Glutamatergic neuron (in vitro differentiated cells): Measurements from ENCODE around the gene ATF7. TPM values are rescaled to one million over a fixed set of nuclear protein-coding genes. Genes with fewer than 3 reads are reported as not detected.
"Not testable (repeated sequence)": the region's sequence is repeated elsewhere in the genome, so short reads cannot be mapped to it uniquely, and the experiment has no call there.

Experiments used
- DNase-seq: peaks from one replicate; pipeline ENCODE4 v3.0.0; 2022
- H3K27ac Mint-ChIP-seq: one replicate; pipeline ENCODE4 v1.8.0; 2020; ENCODE audit warnings: mild to moderate bottlenecking, mixed read lengths, inconsistent platforms; ENCODE audit not compliant: unreplicated experiment
- H3K27me3 Mint-ChIP-seq: one replicate; pipeline ENCODE4 v1.8.0; 2020; ENCODE audit warnings: mild to moderate bottlenecking, moderate library complexity, mixed read lengths, inconsistent platforms; ENCODE audit not compliant: unreplicated experiment
- H3K36me3 Mint-ChIP-seq: one replicate; pipeline ENCODE4 v1.8.0; 2020; ENCODE audit warnings: mild to moderate bottlenecking, mixed read lengths, inconsistent platforms; ENCODE audit not compliant: unreplicated experiment
- H3K4me1 Mint-ChIP-seq: one replicate; pipeline ENCODE4 v1.8.0; 2020; ENCODE audit warnings: mild to moderate bottlenecking, low read depth, mixed read lengths, inconsistent platforms; ENCODE audit not compliant: unreplicated experiment
- H3K4me3 Mint-ChIP-seq: one replicate; pipeline ENCODE4 v1.8.0; 2020; ENCODE audit warnings: mild to moderate bottlenecking, mixed read lengths, inconsistent platforms; ENCODE audit not compliant: unreplicated experiment
- H3K9me3 Mint-ChIP-seq: one replicate; pipeline ENCODE4 v1.8.0; 2020; ENCODE audit warnings: mild to moderate bottlenecking, moderate library complexity, mixed read lengths, inconsistent platforms; ENCODE audit not compliant: unreplicated experiment
- CTCF ChIP-seq: fragments of 200-600 bp; sonication (generic); IDR thresholded peaks from one replicate; pipeline ENCODE4 v1.5.0; 2021; ENCODE audit not compliant: partially characterized antibody, unreplicated experiment
- total RNA-seq: library from RNA; stranded (reverse); fragmentation: NEBNext Ultra II Directional; extraction: Animal tissue kit (Norgen Biotek cat#: 25700); gene quantifications from one replicate; pipeline ENCODE4 v1.2.1, GENCODE V29; 2021; ENCODE audit not compliant: unreplicated experiment

The ATF7 gene
- total RNA-seq, 1 donor from 2014 or later: 36.0 TPM

- H3K27ac Mint-ChIP-seq: no peak overlapping the region
- peaks cover 2% of the 10 kb centered on the region for H3K27me3 Mint-ChIP-seq
- no peaks in the 10 kb centered on the region for H3K9me3 Mint-ChIP-seq
- no peak for DNase-seq
- TF ChIP-seq CTCF: no peak
- H3K4me3 Mint-ChIP-seq: no peak overlapping the region
- no peaks in the 10 kb centered on the region for H3K4me1 Mint-ChIP-seq
- no peaks in the 10 kb centered on the region for H3K36me3 Mint-ChIP-seq
These were observed 9.2 kb downstream of the ATF7 start for GRCh38 chr12:53616950-53617349.

- Mint-ChIP-seq H3K9me3 (no peaks in the 10 kb centered on the region), H3K4me3 (no peak overlapping the region), H3K27me3 (peaks cover 2% of the 10 kb centered on the region), H3K4me1 (no peaks in the 10 kb centered on the region), H3K27ac (no peak overlapping the region), H3K36me3 (no peaks in the 10 kb centered on the region)
- DNase-seq: no peak
- no peak for TF ChIP-seq CTCF
These were observed 12.4 kb downstream of the ATF7 start for GRCh38 chr12:53613821-53614220.

GRCh38 chr12:53612978-53613377, 13.2 kb downstream of the ATF7 start:
- no peaks in the 10 kb centered on the region for H3K4me1 Mint-ChIP-seq
- H3K27me3 Mint-ChIP-seq: peaks cover 2% of the 10 kb centered on the region
- no peaks in the 10 kb centered on the region for H3K9me3 Mint-ChIP-seq
- no peak overlapping the region for H3K4me3 Mint-ChIP-seq
- H3K36me3 Mint-ChIP-seq: no peaks in the 10 kb centered on the region
- no peak for DNase-seq
- no peak for TF ChIP-seq CTCF
- no peak overlapping the region for H3K27ac Mint-ChIP-seq

GRCh38 chr12:53611304-53611703, 14.9 kb downstream of the ATF7 start:
- DNase-seq: no peak
- Mint-ChIP-seq H3K27me3 (peaks cover 2% of the 10 kb centered on the region), H3K4me3 (no peak overlapping the region), H3K36me3 (no peaks in the 10 kb centered on the region), H3K9me3 (no peaks in the 10 kb centered on the region), H3K27ac (no peak overlapping the region), H3K4me1 (no peaks in the 10 kb centered on the region)
- no peak for TF ChIP-seq CTCF

GRCh38 chr12:53606688-53607087, 19.5 kb downstream of the ATF7 start:
- H3K27me3 Mint-ChIP-seq, H3K27ac Mint-ChIP-seq, DNase-seq, H3K36me3 Mint-ChIP-seq, H3K9me3 Mint-ChIP-seq, H3K4me3 Mint-ChIP-seq: not testable (repeated sequence)
- H3K4me1 Mint-ChIP-seq: peaks cover 23% of the 10 kb centered on the region

GRCh38 chr12:53604581-53604980, 21.6 kb downstream of the ATF7 start:
- Mint-ChIP-seq H3K27me3 (no peaks in the 10 kb centered on the region), H3K4me1 (peaks cover 27% of the 10 kb centered on the region), H3K36me3 (no peaks in the 10 kb centered on the region), H3K4me3 (no peak overlapping the region), H3K9me3 (no peaks in the 10 kb centered on the region), H3K27ac (no peak overlapping the region)
- no peak for DNase-seq
- TF ChIP-seq CTCF: no peak
